K562 (cell line): Measurements from ENCODE around the gene GPATCH2. TPM values are rescaled to one million over a fixed set of nuclear protein-coding genes. Genes with fewer than 3 reads are reported as not detected.

Experiments used
- ATAC-seq: fragments of 200-7000 bp; cut with Tn5 transposase; 3 replicates; pipeline ENCODE4 v1.9.1; 2020; ENCODE audit warnings: moderate library complexity
- BruUV-seq: library from RNA; stranded (reverse); fragments of 400-500 nt; replicated peaks from 2 replicates; lab custom pipeline; 2021; lab: Mats Ljungman, UMichigan
- CTCF ChIA-PET: fragments of 300-600 bp; formaldehyde crosslinking; extraction: SDS; loops from one replicate; lab custom pipeline; 2021; ENCODE audit warnings: low intra/inter-chr PET ratio; lab: Yijun Ruan, JAX
- POLR2A ChIA-PET: fragments of 300-600, 350-650 bp; sonication (Branson Sonifier 250); formaldehyde crosslinking; extraction: SDS; loops from one replicate; lab custom pipeline; 2021; ENCODE audit warnings: antibody characterized with exemption, inconsistent platforms; lab: Yijun Ruan, JAX
- DNase-seq, 4 experiments: peaks; one replicate each; pipeline versions ENCODE4 v3.0.0 to v3.0.0-alpha.2; 2011 to 2018; ENCODE audit warnings: low spot score in 3 of 4, mixed read lengths in 3 of 4; ENCODE audit errors: extremely low read depth in 1 of 4
- FAIRE-seq: peaks from 2 replicates; lab custom pipeline; 2011; peaks lifted over from hg19 to GRCh38; lab: Jason Lieb, UNC
- H2AFZ ChIP-seq: 2 replicates; pipeline ENCODE4 v1.6.0; 2011; ENCODE audit warnings: low read depth, low read length, control low read depth, inconsistent platforms
- H3K27ac ChIP-seq: fragments of 200-600 bp; 3 replicates; pipeline ENCODE4 v1.8.0; 2011; ENCODE audit warnings: low read depth, mild to moderate bottlenecking, control low read depth, inconsistent platforms, low read length, moderate library complexity, mixed read lengths; ENCODE audit errors: extremely low read depth
- H3K27me3 ChIP-seq, 2 experiments: fragments of 300-600 bp in 1 of 2; 2 replicates in 1 of 2; 3 replicates in 1 of 2; pipeline versions ENCODE4 v1.6.0 to v1.8.0; 2011; ENCODE audit warnings: inconsistent platforms in 2 of 2, low read length in 2 of 2, mild to moderate bottlenecking in 1 of 2, mixed read lengths in 1 of 2, moderate library complexity in 1 of 2; ENCODE audit not compliant: control insufficient read depth in 2 of 2, insufficient read depth in 2 of 2
- H3K36me3 ChIP-seq: fragments of 300-600 bp; 3 replicates; pipeline ENCODE4 v1.8.0; 2011; ENCODE audit warnings: mild to moderate bottlenecking, low read length, inconsistent platforms; ENCODE audit not compliant: control insufficient read depth, insufficient read depth
- H3K4me1 ChIP-seq, 2 experiments: fragments of 200-600 bp in 1 of 2; replicated peaks in 1 of 2; 2 replicates in 1 of 2; 3 replicates in 1 of 2; pipeline versions ENCODE4 v1.5.1 to v1.8.0; 2011; ENCODE audit warnings: inconsistent platforms in 2 of 2, low read length in 2 of 2, mild to moderate bottlenecking in 1 of 2, mixed read lengths in 1 of 2, moderate library complexity in 1 of 2; ENCODE audit not compliant: control insufficient read depth in 2 of 2, insufficient read depth in 2 of 2
- H3K4me2 ChIP-seq: 2 replicates; pipeline ENCODE4 v1.6.1; 2011; ENCODE audit warnings: low read length, control low read depth, inconsistent platforms, mixed read lengths; ENCODE audit not compliant: insufficient read depth
- H3K4me3 ChIP-seq: fragments of 200-600 bp; sonication (generic), shearing (Covaris generic); 2 replicates; pipeline ENCODE4 v1.5.1; 2016; ENCODE audit warnings: control low read depth, inconsistent platforms
- H3K79me2 ChIP-seq: fragments of 200-600 bp; 3 replicates; pipeline ENCODE4 v1.8.0; 2011; ENCODE audit warnings: low read length, inconsistent platforms; ENCODE audit not compliant: control insufficient read depth, insufficient read depth
- H3K9ac ChIP-seq, 2 experiments: 2 replicates each; pipeline versions ENCODE4 v1.6.0 to v1.6.1; 2011; ENCODE audit warnings: low read depth in 2 of 2, low read length in 2 of 2, control low read depth in 1 of 2, inconsistent platforms in 1 of 2, mild to moderate bottlenecking in 1 of 2, mixed read lengths in 1 of 2; ENCODE audit not compliant: insufficient read depth in 1 of 2
- H3K9me1 ChIP-seq: one replicate; pipeline ENCODE4 v1.6.0; 2011; ENCODE audit warnings: inconsistent platforms, mild to moderate bottlenecking, low read length, moderate library complexity; ENCODE audit not compliant: control insufficient read depth, insufficient read depth
- H3K9me3 ChIP-seq: replicated peaks from 2 replicates; pipeline ENCODE4 v1.5.1; 2011; ENCODE audit warnings: low read depth, low read length, inconsistent platforms; ENCODE audit not compliant: control insufficient read depth, insufficient read depth
- H4K20me1 ChIP-seq: replicated peaks from 2 replicates; pipeline ENCODE4 v1.6.1; 2011; ENCODE audit warnings: low read length, inconsistent platforms, mixed read lengths; ENCODE audit not compliant: control insufficient read depth, insufficient read depth
- CAMTA2 ChIP-seq: fragments of 250-450 bp; sonication (Bioruptor Pico); conservative IDR thresholded peaks from 2 replicates; pipeline ENCODE4 v1.5.1; 2022
- DACH1 ChIP-seq: fragments of 450-650 bp; IDR thresholded peaks from 2 replicates; pipeline ENCODE4 v1.6.1; 2018; ENCODE audit not compliant: partially characterized antibody
- ETV5 ChIP-seq: sonication (generic); formaldehyde crosslinking; IDR thresholded peaks from 2 replicates; pipeline ENCODE4 v1.4.0; 2020; ENCODE audit warnings: low read depth, mild to moderate bottlenecking, missing genetic modification reagents
- HDAC1 ChIP-seq, 2 experiments: fragments of 450-650 bp; IDR thresholded peaks; 2 replicates each; pipeline ENCODE4 v1.6.1; 2016 to 2017; ENCODE audit warnings: inconsistent platforms in 1 of 2, mild to moderate bottlenecking in 1 of 2, moderate library complexity in 1 of 2
- HNRNPH1 ChIP-seq: fragments of 200-400 bp; formaldehyde crosslinking; optimal IDR thresholded peaks from 2 replicates; pipeline ENCODE3; 2017; ENCODE audit warnings: low read depth, mild to moderate bottlenecking, low read length, moderate library complexity
- MAFK ChIP-seq: IDR thresholded peaks from 2 replicates; pipeline ENCODE4 v1.6.1; 2011; ENCODE audit warnings: low read length, improper control_type of control experiment
- MECOM ChIP-seq: fragments of 250-450 bp; sonication (Bioruptor Pico); IDR thresholded peaks from 2 replicates; pipeline ENCODE4 v1.8.0; 2022; ENCODE audit warnings: inconsistent platforms
- MYBL2 ChIP-seq, 2 experiments: fragments of 450-650 bp in 1 of 2; sonication (generic) in 1 of 2; formaldehyde crosslinking in 1 of 2; IDR thresholded peaks; 2 replicates each; pipeline versions ENCODE4 v1.6.1 to v1.8.1; 2017 to 2022; ENCODE audit warnings: borderline replicate concordance in 1 of 2, inconsistent platforms in 1 of 2, low read depth in 1 of 2, mild to moderate bottlenecking in 1 of 2, missing genetic modification reagents in 1 of 2, moderate library complexity in 1 of 2
- NFIX ChIP-seq: fragments of 250-450 bp; sonication (Bioruptor Pico); IDR thresholded peaks from 2 replicates; pipeline ENCODE4 v1.4.0; 2020; ENCODE audit warnings: low read depth, mild to moderate bottlenecking, moderate library complexity
- PHB2 ChIP-seq: fragments of 450-650 bp; IDR thresholded peaks from 2 replicates; pipeline ENCODE4 v1.6.1; 2017; ENCODE audit warnings: low read depth
- POU5F1 ChIP-seq: fragments of 150-350 bp; IDR thresholded peaks from 2 replicates; pipeline ENCODE4 v1.6.1; 2014; ENCODE audit warnings: borderline replicate concordance, low read length, low read depth, mild to moderate bottlenecking; ENCODE audit not compliant: partially characterized antibody
- SMARCB1 ChIP-seq: IDR thresholded peaks from 2 replicates; pipeline ENCODE4 v1.6.1; 2011; ENCODE audit warnings: improper control_type of control experiment, low read depth; ENCODE audit not compliant: insufficient read length
- ZBTB17 ChIP-seq: fragments of 450-650 bp; formaldehyde crosslinking; IDR thresholded peaks from 2 replicates; pipeline ENCODE4 v1.4.0; 2020; ENCODE audit warnings: mild to moderate bottlenecking
- ZC3H4 ChIP-seq: sonication (generic); formaldehyde crosslinking; IDR thresholded peaks from 2 replicates; pipeline ENCODE4 v1.9.0; 2021; ENCODE audit warnings: missing genetic modification reagents, borderline replicate concordance
- ZNF282 ChIP-seq: sonication (generic); formaldehyde crosslinking; IDR thresholded peaks from 2 replicates; pipeline ENCODE4 v1.8.1; 2023; ENCODE audit warnings: missing genetic modification reagents
- WGBS: fragments of 100-300 bp; shearing (Covaris generic); methylation state at CpG from one replicate; pipeline ENCODE4 v1.1.6; 2016; ENCODE audit warnings: low coverage, mixed read lengths; ENCODE audit not compliant: insufficient coverage; ENCODE audit errors: missing lambda C conversion rate; 5-methylcytosine and 5-hydroxymethylcytosine counted together
- in situ Hi-C: fragments of 300-500 bp; cut with MboI; formaldehyde crosslinking; loops from 4 replicates; pipeline ENCODE4 v1.15.0; 2018; ENCODE audit warnings: inconsistent platforms, mixed read lengths
- intact Hi-C: fragments of 100-400 bp; cut with micrococcal nuclease; formaldehyde crosslinking; loops from 2 replicates; pipeline ENCODE4 v1.14.2; 2022
- polyA plus RNA-seq, 8 experiments: library from polyadenylated mRNA; depleted of rRNA in 4 of 8; stranded (reverse) in 5 of 8; unstranded in 3 of 8; fragments of >200 nt; fragmentation: Nextera tagmentation in 2 of 8; fragmentation: Illumina TruSeq in 1 of 8; extraction: Ambion mirVana in 2 of 8; extraction: Trizol in 1 of 8; gene quantifications; 2 replicates each; pipeline versions ENCODE4 v1.2.1 to v1.2.3, GENCODE V29; 2011 to 2014; ENCODE audit warnings: inconsistent platforms in 1 of 8, missing spikeins in 1 of 8
- total RNA-seq, 7 experiments: library from RNA; depleted of rRNA in 6 of 7; stranded (reverse); fragments of >200 nt in 6 of 7; fragmentation: Illumina TruSeq in 2 of 7; extraction: Trizol in 2 of 7; gene quantifications; 2 replicates each; pipeline versions ENCODE4 v1.2.1 to v1.2.3, GENCODE V29; 2011 to 2021; ENCODE audit warnings: low replicate concordance in 1 of 7
- TF ChIP-seq, protein P1 (sequence below): sonication (generic); formaldehyde crosslinking; IDR thresholded peaks from 2 replicates; pipeline ENCODE4 v1.8.0; 2022; ENCODE audit warnings: missing genetic modification reagents, mild to moderate bottlenecking, borderline replicate concordance
- TF ChIP-seq, protein P2 (sequence below): fragments of 250-450 bp; sonication (Bioruptor Pico); IDR thresholded peaks from 2 replicates; pipeline ENCODE4 v1.4.0; 2020
- TF ChIP-seq, protein P3 (sequence below): sonication (generic); formaldehyde crosslinking; IDR thresholded peaks from 2 replicates; pipeline ENCODE4 v1.8.0; 2023; ENCODE audit warnings: mild to moderate bottlenecking, missing genetic modification reagents

GPATCH2 gene
- total and polyA plus RNA-seq, 9 of the 15 experiments (the other 6 are each of a cell fraction or from before 2014, with no cell fraction given): 0.38 to 2.0 (median 0.55) TPM

DNA sequence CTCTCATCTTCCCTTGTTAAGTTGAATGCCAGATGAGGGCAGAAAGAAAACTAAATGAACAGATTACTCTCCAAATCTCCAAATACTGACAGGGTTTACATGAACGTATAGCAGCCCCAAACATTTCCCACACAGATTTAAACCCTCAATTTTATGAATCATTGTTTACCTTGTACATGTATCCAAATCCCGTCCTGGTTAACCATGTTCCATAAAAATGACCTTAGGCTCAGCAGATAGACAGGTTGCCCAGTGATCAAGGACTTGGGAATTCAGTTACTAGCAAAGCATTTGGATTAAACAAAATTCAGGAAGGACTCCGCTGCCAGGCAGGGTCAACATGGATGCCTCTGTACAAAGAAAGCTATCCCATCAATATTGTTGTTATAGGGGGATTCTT lies 213.5 kb downstream of the GPATCH2 start (continued):
- no peak for TF ChIP-seq SMARCB1
- no peak for TF ChIP-seq CAMTA2 (CRISPR knock-in tag)
- no peak for TF ChIP-seq NFIX (CRISPR knock-in tag)
- TF ChIP-seq, protein P1, sequence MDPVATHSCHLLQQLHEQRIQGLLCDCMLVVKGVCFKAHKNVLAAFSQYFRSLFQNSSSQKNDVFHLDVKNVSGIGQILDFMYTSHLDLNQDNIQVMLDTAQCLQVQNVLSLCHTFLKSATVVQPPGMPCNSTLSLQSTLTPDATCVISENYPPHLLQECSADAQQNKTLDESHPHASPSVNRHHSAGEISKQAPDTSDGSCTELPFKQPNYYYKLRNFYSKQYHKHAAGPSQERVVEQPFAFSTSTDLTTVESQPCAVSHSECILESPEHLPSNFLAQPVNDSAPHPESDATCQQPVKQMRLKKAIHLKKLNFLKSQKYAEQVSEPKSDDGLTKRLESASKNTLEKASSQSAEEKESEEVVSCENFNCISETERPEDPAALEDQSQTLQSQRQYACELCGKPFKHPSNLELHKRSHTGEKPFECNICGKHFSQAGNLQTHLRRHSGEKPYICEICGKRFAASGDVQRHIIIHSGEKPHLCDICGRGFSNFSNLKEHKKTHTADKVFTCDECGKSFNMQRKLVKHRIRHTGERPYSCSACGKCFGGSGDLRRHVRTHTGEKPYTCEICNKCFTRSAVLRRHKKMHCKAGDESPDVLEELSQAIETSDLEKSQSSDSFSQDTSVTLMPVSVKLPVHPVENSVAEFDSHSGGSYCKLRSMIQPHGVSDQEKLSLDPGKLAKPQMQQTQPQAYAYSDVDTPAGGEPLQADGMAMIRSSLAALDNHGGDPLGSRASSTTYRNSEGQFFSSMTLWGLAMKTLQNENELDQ (CRISPR knock-in tag): no peak
- no peak for TF ChIP-seq HDAC1 (IDR thresholded peaks at IDR 0.05)
- no peak for TF ChIP-seq PHB2

DNA sequence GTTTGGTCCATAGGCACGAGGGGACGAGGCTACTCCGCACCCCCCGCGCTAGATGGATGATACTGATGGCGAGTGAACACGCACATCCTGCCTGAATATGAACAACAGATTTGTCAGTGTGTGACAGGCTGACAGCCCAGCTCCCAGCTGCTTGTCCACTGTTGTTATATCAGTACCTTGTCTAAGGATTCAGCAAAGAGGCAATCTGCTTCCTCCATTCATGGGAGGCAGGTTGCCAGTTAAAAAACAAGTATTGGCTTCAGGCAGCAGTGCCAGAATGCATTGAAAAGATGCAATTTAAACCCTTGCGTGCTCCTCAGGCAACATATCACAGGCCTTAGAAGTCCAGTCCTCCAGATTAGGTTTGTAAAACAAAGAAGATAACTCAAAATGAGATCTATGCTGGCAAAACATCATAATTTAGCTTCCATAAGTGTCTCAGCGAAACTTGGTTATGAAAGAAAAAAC lies 223.3 kb downstream of the GPATCH2 start:
- intact Hi-C loops (no loop called here), in situ Hi-C loops (no loop called here)
- no peaks in the 10 kb centered on the region for H3K9me1 ChIP-seq
- no TSS peak for BruUV-seq
- no peak for ATAC-seq
- no peak overlapping the region for H3K4me3 ChIP-seq
- TF ChIP-seq, protein P2, sequence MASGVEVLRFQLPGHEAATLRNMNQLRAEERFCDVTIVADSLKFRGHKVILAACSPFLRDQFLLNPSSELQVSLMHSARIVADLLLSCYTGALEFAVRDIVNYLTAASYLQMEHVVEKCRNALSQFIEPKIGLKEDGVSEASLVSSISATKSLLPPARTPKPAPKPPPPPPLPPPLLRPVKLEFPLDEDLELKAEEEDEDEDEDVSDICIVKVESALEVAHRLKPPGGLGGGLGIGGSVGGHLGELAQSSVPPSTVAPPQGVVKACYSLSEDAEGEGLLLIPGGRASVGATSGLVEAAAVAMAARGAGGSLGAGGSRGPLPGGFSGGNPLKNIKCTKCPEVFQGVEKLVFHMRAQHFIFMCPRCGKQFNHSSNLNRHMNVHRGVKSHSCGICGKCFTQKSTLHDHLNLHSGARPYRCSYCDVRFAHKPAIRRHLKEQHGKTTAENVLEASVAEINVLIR (CRISPR knock-in tag): no peak
- TF ChIP-seq ZC3H4 (CRISPR knock-in tag) (no peak), MECOM (CRISPR knock-in tag) (no peak), DACH1 (no peak), MYBL2 (IDR thresholded peaks at IDR 0.05; ENCODE audit: low read depth) (no peak), MYBL2 (CRISPR knock-in tag; IDR thresholded peaks at IDR 0.05; ENCODE audit: borderline replicate concordance) (no peak), ZBTB17 (no peak), POU5F1 (no peak), ZNF282 (CRISPR knock-in tag) (no peak), MAFK (no peak), ETV5 (CRISPR knock-in tag) (no peak), HNRNPH1 (no peak)
- TF ChIP-seq, protein P3, sequence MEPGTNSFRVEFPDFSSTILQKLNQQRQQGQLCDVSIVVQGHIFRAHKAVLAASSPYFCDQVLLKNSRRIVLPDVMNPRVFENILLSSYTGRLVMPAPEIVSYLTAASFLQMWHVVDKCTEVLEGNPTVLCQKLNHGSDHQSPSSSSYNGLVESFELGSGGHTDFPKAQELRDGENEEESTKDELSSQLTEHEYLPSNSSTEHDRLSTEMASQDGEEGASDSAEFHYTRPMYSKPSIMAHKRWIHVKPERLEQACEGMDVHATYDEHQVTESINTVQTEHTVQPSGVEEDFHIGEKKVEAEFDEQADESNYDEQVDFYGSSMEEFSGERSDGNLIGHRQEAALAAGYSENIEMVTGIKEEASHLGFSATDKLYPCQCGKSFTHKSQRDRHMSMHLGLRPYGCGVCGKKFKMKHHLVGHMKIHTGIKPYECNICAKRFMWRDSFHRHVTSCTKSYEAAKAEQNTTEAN: no peak
- H4K20me1 ChIP-seq: no peaks in the 10 kb centered on the region
- H3K9me3 ChIP-seq: no peaks in the 10 kb centered on the region; the same call in none of the 2 replicates
- POLR2A ChIA-PET: no interaction called here
- no peak overlapping the region for H2AFZ ChIP-seq
- 0% methylated on average over 9 of the region's 9 CpGs for WGBS
- no peaks in the 10 kb centered on the region for H3K79me2 ChIP-seq
- H3K4me1 ChIP-seq: no peaks in the 10 kb centered on the region
- H3K9ac ChIP-seq: no peak overlapping the region
- no peak overlapping the region for H3K4me2 ChIP-seq
- CTCF ChIA-PET: no interaction called here
- DNase-seq: no peak
- no peaks in the 10 kb centered on the region for H3K27me3 ChIP-seq
- FAIRE-seq: no peak
- H3K36me3 ChIP-seq: no peaks in the 10 kb centered on the region
- no peak overlapping the region for H3K27ac ChIP-seq
